ENCODE data around the gene CIC. TPM values are rescaled to one million over a fixed set of nuclear protein-coding genes. Genes with fewer than 3 reads are reported as not detected.

CIC gene
- total RNA-seq, 3 donors from 2014 or later: 20.2 to 25.6 (median 24.9) TPM

DNA sequence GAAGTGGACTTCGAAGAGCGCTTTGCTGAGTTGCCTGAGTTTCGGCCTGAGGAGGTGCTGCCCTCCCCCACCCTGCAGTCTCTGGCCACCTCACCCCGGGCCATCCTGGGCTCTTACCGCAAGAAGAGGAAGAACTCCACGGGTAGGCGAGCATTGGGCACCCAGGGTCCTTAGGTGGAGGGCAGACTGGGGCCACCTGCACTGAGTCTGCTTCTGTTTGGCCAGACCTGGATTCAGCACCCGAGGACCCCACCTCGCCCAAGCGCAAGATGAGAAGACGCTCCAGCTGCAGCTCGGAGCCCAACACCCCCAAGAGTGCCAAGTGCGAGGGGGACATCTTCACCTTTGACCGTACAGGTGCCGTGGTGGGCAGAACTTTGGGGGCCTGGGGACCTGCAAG, 24.9 kb downstream of the CIC start:
- TF ChIP-seq, protein P1, sequence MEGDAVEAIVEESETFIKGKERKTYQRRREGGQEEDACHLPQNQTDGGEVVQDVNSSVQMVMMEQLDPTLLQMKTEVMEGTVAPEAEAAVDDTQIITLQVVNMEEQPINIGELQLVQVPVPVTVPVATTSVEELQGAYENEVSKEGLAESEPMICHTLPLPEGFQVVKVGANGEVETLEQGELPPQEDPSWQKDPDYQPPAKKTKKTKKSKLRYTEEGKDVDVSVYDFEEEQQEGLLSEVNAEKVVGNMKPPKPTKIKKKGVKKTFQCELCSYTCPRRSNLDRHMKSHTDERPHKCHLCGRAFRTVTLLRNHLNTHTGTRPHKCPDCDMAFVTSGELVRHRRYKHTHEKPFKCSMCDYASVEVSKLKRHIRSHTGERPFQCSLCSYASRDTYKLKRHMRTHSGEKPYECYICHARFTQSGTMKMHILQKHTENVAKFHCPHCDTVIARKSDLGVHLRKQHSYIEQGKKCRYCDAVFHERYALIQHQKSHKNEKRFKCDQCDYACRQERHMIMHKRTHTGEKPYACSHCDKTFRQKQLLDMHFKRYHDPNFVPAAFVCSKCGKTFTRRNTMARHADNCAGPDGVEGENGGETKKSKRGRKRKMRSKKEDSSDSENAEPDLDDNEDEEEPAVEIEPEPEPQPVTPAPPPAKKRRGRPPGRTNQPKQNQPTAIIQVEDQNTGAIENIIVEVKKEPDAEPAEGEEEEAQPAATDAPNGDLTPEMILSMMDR (IDR thresholded peaks at IDR 0.05): no peak
- no peak for TF ChIP-seq POLR2A (IDR thresholded peaks at IDR 0.05)
- no peaks in the 10 kb centered on the region for H3K36me3 ChIP-seq
- H3K4me1 ChIP-seq: no peaks in the 10 kb centered on the region
- no peaks in the 10 kb centered on the region for H3K9me3 ChIP-seq
- DNase-seq (ENCODE audit: low spot score in 2 of 2): no peak
- intact Hi-C loops (cut with DNase I; ENCODE audit: low total_unique reads): no loop called here
- H3K27me3 ChIP-seq: no peaks in the 10 kb centered on the region
- no peak overlapping the region for H3K27ac ChIP-seq
- H3K4me3 ChIP-seq: no peak overlapping the region

DNA sequence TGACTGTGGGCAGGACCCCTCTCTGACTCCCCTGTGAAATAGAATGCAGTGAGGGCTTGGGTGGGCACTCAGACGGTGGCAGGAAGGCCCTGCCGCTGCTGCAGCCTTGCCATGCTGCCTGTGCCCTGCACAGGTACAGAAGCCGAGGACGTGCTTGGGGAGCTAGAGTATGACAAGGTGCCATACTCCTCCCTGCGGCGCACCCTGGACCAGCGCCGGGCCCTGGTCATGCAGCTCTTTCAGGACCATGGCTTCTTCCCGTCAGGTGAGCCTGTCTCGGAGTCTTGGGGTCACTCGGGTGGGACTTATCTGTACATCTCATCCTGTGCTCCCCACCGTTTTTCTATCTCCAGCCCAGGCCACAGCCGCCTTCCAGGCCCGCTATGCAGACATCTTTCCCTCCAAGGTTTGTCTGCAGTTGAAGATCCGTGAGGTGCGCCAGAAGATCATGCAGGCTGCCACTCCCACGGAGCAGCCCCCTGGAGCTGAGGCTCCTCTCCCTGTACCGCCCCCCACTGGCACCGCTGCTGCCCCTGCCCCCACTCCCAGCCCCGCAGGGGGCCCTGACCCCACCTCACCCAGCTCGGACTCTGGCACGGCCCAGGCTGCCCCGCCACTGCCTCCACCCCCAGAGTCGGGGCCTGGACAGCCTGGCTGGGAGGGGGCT, 25.6 kb downstream of the CIC start:
- no peaks in the 10 kb centered on the region for H3K9me3 ChIP-seq

GRCh38 chr19:42295342-42295741, 26.3 kb downstream of the CIC start:
- DNase-seq (ENCODE audit: low spot score in 2 of 2): no peak
- peak overlapping the region in 1 of 2 donors; percentile 48 for H3K27ac ChIP-seq
- no peaks in the 10 kb centered on the region for H3K27me3 ChIP-seq
- no peaks in the 10 kb centered on the region for H3K36me3 ChIP-seq
- no peak overlapping the region for H3K4me3 ChIP-seq
- TF ChIP-seq POLR2A (IDR thresholded peaks at IDR 0.05) (no peak), POLR2AphosphoS5 (IDR thresholded peaks at IDR 0.05) (no peak)
- TF ChIP-seq, protein P1 (IDR thresholded peaks at IDR 0.05): no peak
- intact Hi-C loops (cut with DNase I; ENCODE audit: low total_unique reads): no loop called here
- no peaks in the 10 kb centered on the region for H3K9me3 ChIP-seq
- H3K4me1 ChIP-seq: no peaks in the 10 kb centered on the region

More for the DNA sequence above, 25.6 kb downstream of the CIC start:
- Histone ChIP-seq H3K27me3 (no peaks in the 10 kb centered on the region), H3K36me3 (no peaks in the 10 kb centered on the region), H3K4me1 (no peaks in the 10 kb centered on the region), H3K4me3 (no peak overlapping the region), H3K27ac (no peak overlapping the region)
- TF ChIP-seq, protein P1 (IDR thresholded peaks at IDR 0.05): no peak
- TF ChIP-seq POLR2AphosphoS5 (IDR thresholded peaks at IDR 0.05) (no peak), POLR2A (IDR thresholded peaks at IDR 0.05) (no peak)
- intact Hi-C loops (cut with DNase I; ENCODE audit: low total_unique reads): no loop called here
- no peak for DNase-seq (ENCODE audit: low spot score in 2 of 2)

- TF ChIP-seq, protein P1 (IDR thresholded peaks at IDR 0.05): peak; percentile 88 to 95 (median 88)
- no peak for TF ChIP-seq POLR2A (IDR thresholded peaks at IDR 0.05)
- peak; percentile 27 to 33 (median 27) for TF ChIP-seq POLR2AphosphoS5 (IDR thresholded peaks at IDR 0.05)
- no peaks in the 10 kb centered on the region for H3K4me1 ChIP-seq
- DNase-seq (ENCODE audit: low spot score in 2 of 2): peak; percentile 84 to 87
- intact Hi-C loops (cut with DNase I; ENCODE audit: low total_unique reads): no loop called here
- H3K9me3 ChIP-seq: no peaks in the 10 kb centered on the region
- H3K36me3 ChIP-seq: no peaks in the 10 kb centered on the region
- no peaks in the 10 kb centered on the region for H3K27me3 ChIP-seq
- H3K27ac ChIP-seq: peak overlapping the region; percentile 19 to 48
- no peak overlapping the region for H3K4me3 ChIP-seq
Observed at GRCh38 chr19:42295831-42296525, 26.9 kb downstream of the CIC start.

GRCh38 chr19:42297039-42297438, 28.0 kb downstream of the CIC start:
- no peak for DNase-seq (ENCODE audit: low spot score in 2 of 2)
- no peaks in the 10 kb centered on the region for H3K4me1 ChIP-seq
- intact Hi-C loops (cut with DNase I; ENCODE audit: low total_unique reads): no loop called here
- H3K27ac ChIP-seq: no peak overlapping the region
- no peaks in the 10 kb centered on the region for H3K36me3 ChIP-seq
- TF ChIP-seq, protein P1 (IDR thresholded peaks at IDR 0.05): no peak
- H3K27me3 ChIP-seq: no peaks in the 10 kb centered on the region
- H3K4me3 ChIP-seq: no peak overlapping the region
- no peaks in the 10 kb centered on the region for H3K9me3 ChIP-seq
